H1 (cell line): ENCODE results near the gene CADM2. TPM values are rescaled to one million over a fixed set of nuclear protein-coding genes. Genes with fewer than 3 reads are reported as not detected.
A peak's percentile ranks its signal among the peaks of the same experiment; 100 is the strongest.

Experiments
- CTCF ChIA-PET: fragments of 300-600 bp; sonication (Branson Sonifier 250); formaldehyde crosslinking; loops from one replicate; lab custom pipeline; 2021; ENCODE audit not compliant: partially characterized antibody; lab: Charles Lee
- POLR2A ChIA-PET: fragments of 300-600 bp; sonication (Branson Sonifier 250); formaldehyde crosslinking; loops from one replicate; lab custom pipeline; 2021; ENCODE audit warnings: inconsistent platforms; ENCODE audit not compliant: partially characterized antibody; lab: Charles Lee
- DNase-seq, 2 experiments: peaks; one replicate each; pipeline versions ENCODE4 v3.0.0 to v3.0.0-alpha.2; 2010 to 2022; ENCODE audit warnings: low spot score in 2 of 2, low read depth in 1 of 2, mixed read lengths in 1 of 2
- FAIRE-seq: peaks from 2 replicates; lab custom pipeline; 2011; peaks lifted over from hg19 to GRCh38; lab: Jason Lieb, UNC
- H2AFZ ChIP-seq: 2 replicates; pipeline ENCODE4 v1.8.1; 2012; ENCODE audit warnings: low read length, inconsistent platforms
- H2AK5ac ChIP-seq: 2 replicates; pipeline ENCODE4 v1.6.1; 2013; ENCODE audit warnings: low read depth, low read length
- H2BK120ac ChIP-seq: replicated peaks from 2 replicates; pipeline ENCODE3; 2013; ENCODE audit warnings: low read depth, low read length, inconsistent platforms
- H2BK12ac ChIP-seq: 2 replicates; pipeline ENCODE4 v1.6.1; 2013; ENCODE audit warnings: low read depth, low read length
- H2BK15ac ChIP-seq: 2 replicates; pipeline ENCODE4 v1.6.1; 2013; ENCODE audit warnings: low read length
- H2BK20ac ChIP-seq: 2 replicates; pipeline ENCODE4 v1.6.1; 2013; ENCODE audit warnings: low read length
- H2BK5ac ChIP-seq: 2 replicates; pipeline ENCODE4 v1.6.1; 2013; ENCODE audit warnings: low read depth, low read length
- H3K14ac ChIP-seq: 2 replicates; pipeline ENCODE4 v1.6.1; 2013; ENCODE audit warnings: inconsistent platforms; ENCODE audit not compliant: insufficient read length
- H3K18ac ChIP-seq: 2 replicates; pipeline ENCODE4 v1.6.1; 2013; ENCODE audit warnings: low read length; ENCODE audit errors: extremely low read depth
- H3K23ac ChIP-seq: 2 replicates; pipeline ENCODE4 v1.6.1; 2013; ENCODE audit warnings: inconsistent platforms; ENCODE audit not compliant: insufficient read length
- H3K23me2 ChIP-seq: 2 replicates; pipeline ENCODE4 v1.6.1; 2013; ENCODE audit warnings: low read depth, low read length
- H3K27ac ChIP-seq: 2 replicates; pipeline ENCODE4 v1.6.1; 2011; ENCODE audit warnings: low read depth, low read length, inconsistent platforms
- H3K27me3 ChIP-seq, 4 experiments: replicated peaks in 1 of 4; 1 replicate in 1 of 4; 2 replicates in 3 of 4; pipeline versions ENCODE4 v1.6.1 to v1.8.1; 2011 to 2013; ENCODE audit warnings: low read length in 3 of 4, mild to moderate bottlenecking in 3 of 4, inconsistent platforms in 2 of 4, mixed read lengths in 2 of 4, moderate library complexity in 1 of 4; ENCODE audit not compliant: control insufficient read depth in 3 of 4, insufficient read depth in 3 of 4; ENCODE audit errors: extremely low read depth in 1 of 4
- H3K36me3 ChIP-seq, 4 experiments: 2 replicates each; pipeline versions ENCODE4 v1.6.1 to v1.8.1; 2011 to 2013; ENCODE audit warnings: mild to moderate bottlenecking in 4 of 4, low read length in 3 of 4, moderate library complexity in 2 of 4, control low read depth in 1 of 4, inconsistent platforms in 1 of 4; ENCODE audit not compliant: insufficient read depth in 4 of 4, control insufficient read depth in 2 of 4
- H3K4ac ChIP-seq: replicated peaks from 2 replicates; pipeline ENCODE3; 2013; ENCODE audit warnings: low read length, low read depth, mixed read lengths, inconsistent platforms; ENCODE audit not compliant: insufficient read length
- H3K4me1 ChIP-seq, 4 experiments: replicated peaks in 1 of 4; 1 replicate in 1 of 4; 2 replicates in 3 of 4; pipeline versions ENCODE4 v1.6.1 to v1.8.1; 2011 to 2013; ENCODE audit warnings: low read length in 3 of 4, inconsistent platforms in 2 of 4, mixed read lengths in 1 of 4; ENCODE audit not compliant: insufficient read depth in 4 of 4, control insufficient read depth in 3 of 4
- H3K4me2 ChIP-seq, 2 experiments: 2 replicates each; pipeline versions ENCODE4 v1.6.1 to v1.8.1; 2011 to 2013; ENCODE audit warnings: low read depth in 2 of 2, low read length in 2 of 2, control low read depth in 1 of 2, inconsistent platforms in 1 of 2, mild to moderate bottlenecking in 1 of 2; ENCODE audit not compliant: insufficient read depth in 1 of 2
- H3K4me3 ChIP-seq, 4 experiments: fragments of 200-600, 300-600 bp in 1 of 4; sonication (generic), shearing (Covaris generic), sonication (Bioruptor Twin) in 1 of 4; 2 replicates each; pipeline versions ENCODE4 v1.5.1 to v1.8.1; 2011 to 2016; ENCODE audit warnings: low read length in 4 of 4, low read depth in 3 of 4, control low read depth in 2 of 4, inconsistent platforms in 2 of 4, mild to moderate bottlenecking in 2 of 4, mixed read lengths in 1 of 4, moderate library complexity in 1 of 4; ENCODE audit not compliant: insufficient read depth in 2 of 4; ENCODE audit errors: extremely low read depth in 1 of 4
- H3K56ac ChIP-seq: replicated peaks from 2 replicates; pipeline ENCODE3; 2013; ENCODE audit warnings: low read depth, mild to moderate bottlenecking, mixed read lengths, low read length, inconsistent platforms; ENCODE audit not compliant: insufficient read length
- H3K79me1 ChIP-seq: 2 replicates; pipeline ENCODE4 v1.6.1; 2013; ENCODE audit warnings: low read depth, low read length, control low read depth
- H3K79me2 ChIP-seq, 2 experiments: 2 replicates each; pipeline versions ENCODE4 v1.6.1 to v1.8.1; 2012 to 2013; ENCODE audit warnings: low read length in 2 of 2, mild to moderate bottlenecking in 2 of 2, inconsistent platforms in 1 of 2; ENCODE audit not compliant: insufficient read depth in 2 of 2, control insufficient read depth in 1 of 2
- H3K9ac ChIP-seq, 4 experiments: replicated peaks in 1 of 4; 1 replicate in 1 of 4; 2 replicates in 3 of 4; pipeline versions ENCODE4 v1.6.1 to v1.8.1; 2011 to 2013; ENCODE audit warnings: low read depth in 3 of 4, low read length in 3 of 4, control low read depth in 2 of 4, mild to moderate bottlenecking in 2 of 4, moderate library complexity in 2 of 4, inconsistent platforms in 1 of 4; ENCODE audit errors: extremely low read depth in 1 of 4
- H3K9me3 ChIP-seq, 2 experiments: 2 replicates each; pipeline versions ENCODE4 v1.6.1 to v1.8.1; 2012 to 2013; ENCODE audit warnings: mild to moderate bottlenecking in 2 of 2, moderate library complexity in 2 of 2, control low read depth in 1 of 2, inconsistent platforms in 1 of 2, low read depth in 1 of 2, low read length in 1 of 2, mixed read lengths in 1 of 2; ENCODE audit not compliant: insufficient read depth in 2 of 2
- H4K20me1 ChIP-seq, 2 experiments: replicated peaks in 1 of 2; 2 replicates each; pipeline versions ENCODE3 to v1.8.1; 2011 to 2013; ENCODE audit warnings: inconsistent platforms in 2 of 2, low read length in 2 of 2, mild to moderate bottlenecking in 1 of 2; ENCODE audit not compliant: insufficient read depth in 2 of 2, control insufficient read depth in 1 of 2
- H4K5ac ChIP-seq: 2 replicates; pipeline ENCODE4 v1.6.1; 2013; ENCODE audit warnings: low read length, low read depth, mixed read lengths, inconsistent platforms; ENCODE audit not compliant: insufficient read length
- H4K8ac ChIP-seq: 2 replicates; pipeline ENCODE4 v1.8.0; 2013; ENCODE audit warnings: mild to moderate bottlenecking, moderate library complexity, low read length, inconsistent platforms; ENCODE audit not compliant: insufficient read depth; ENCODE audit errors: extremely low read depth
- H4K91ac ChIP-seq: replicated peaks from 2 replicates; pipeline ENCODE3; 2013; ENCODE audit warnings: low read length, mixed read lengths, inconsistent platforms; ENCODE audit not compliant: insufficient read length
- CEBPB ChIP-seq: IDR thresholded peaks from 2 replicates; pipeline ENCODE4 v1.6.1; 2012; ENCODE audit warnings: low read depth, low read length
- KDM1A ChIP-seq: fragments of 200-600, 300-600 bp; sonication (generic); IDR thresholded peaks from 2 replicates; pipeline ENCODE4 v1.7.1; 2016; ENCODE audit warnings: mild to moderate bottlenecking, low read length, borderline replicate concordance
- MAFK ChIP-seq: IDR thresholded peaks from 2 replicates; pipeline ENCODE4 v1.6.1; 2012; ENCODE audit warnings: low read depth, mild to moderate bottlenecking, improper control_type of control experiment, low read length
- RAD21 ChIP-seq, 2 experiments: IDR thresholded peaks in 1 of 2; conservative IDR thresholded peaks in 1 of 2; 2 replicates each; pipeline ENCODE4 v1.6.1; 2011; ENCODE audit warnings: low read depth in 2 of 2, low read length in 2 of 2, improper control_type of control experiment in 1 of 2, inconsistent platforms in 1 of 2, mild to moderate bottlenecking in 1 of 2, moderate library complexity in 1 of 2
- SP2 ChIP-seq: IDR thresholded peaks from 2 replicates; pipeline ENCODE4 v1.6.1; 2012; ENCODE audit warnings: mild to moderate bottlenecking, low read length, inconsistent platforms
- WGBS, 2 experiments: shearing (Covaris generic) in 1 of 2; methylation state at CpG; one replicate each; pipeline versions ENCODE4 v1.1.6 to v1.1.7; 2013 to 2015; ENCODE audit warnings: low lambda C conversion rate in 2 of 2, mixed read lengths in 2 of 2, inconsistent platforms in 1 of 2, low coverage in 1 of 2, missing lambda C conversion rate in 1 of 2; ENCODE audit not compliant: insufficient replicate concordance in 2 of 2, insufficient coverage in 1 of 2, insufficient read length in 1 of 2; ENCODE audit errors: extremely low coverage in 1 of 2, missing lambda C conversion rate in 1 of 2; 5-methylcytosine and 5-hydroxymethylcytosine counted together
- polyA plus RNA-seq, 7 experiments: library from polyadenylated mRNA; depleted of rRNA in 3 of 7; stranded (reverse) in 5 of 7; unstranded in 2 of 7; fragments of >200 nt in 5 of 7; fragments of 200-250 nt in 2 of 7; gene quantifications; 1 replicate in 5 of 7; 2 replicates in 1 of 7; 4 replicates in 1 of 7; pipeline versions ENCODE4 v1.2.1 to v1.2.3, GENCODE V29; 2011 to 2013; ENCODE audit warnings: missing spikeins in 2 of 7, mixed read lengths in 2 of 7
- total RNA-seq: library from RNA; stranded (reverse); fragmentation: NEBNext Ultra II Directional; extraction: Animal tissue kit (Norgen Biotek cat#: 25700); gene quantifications from 2 replicates; pipeline ENCODE4 v1.2.1, GENCODE V29; 2021
- TF ChIP-seq, protein P1 (sequence below), 3 experiments: IDR thresholded peaks; 1 replicate in 2 of 3; 2 replicates in 1 of 3; pipeline versions ENCODE4 v1.5.1 to v1.6.1; 2011; ENCODE audit warnings: low read length in 3 of 3, mild to moderate bottlenecking in 3 of 3, inconsistent platforms in 2 of 3, low read depth in 1 of 3, moderate library complexity in 1 of 3; ENCODE audit not compliant: insufficient read depth in 1 of 3; ENCODE audit errors: control extremely low read depth in 1 of 3

The CADM2 gene
- total and polyA plus RNA-seq, 2 of the 8 experiments (the other 6 are each of a cell fraction or from before 2014, with no cell fraction given): 14.9 to 20.9 TPM

DNA sequence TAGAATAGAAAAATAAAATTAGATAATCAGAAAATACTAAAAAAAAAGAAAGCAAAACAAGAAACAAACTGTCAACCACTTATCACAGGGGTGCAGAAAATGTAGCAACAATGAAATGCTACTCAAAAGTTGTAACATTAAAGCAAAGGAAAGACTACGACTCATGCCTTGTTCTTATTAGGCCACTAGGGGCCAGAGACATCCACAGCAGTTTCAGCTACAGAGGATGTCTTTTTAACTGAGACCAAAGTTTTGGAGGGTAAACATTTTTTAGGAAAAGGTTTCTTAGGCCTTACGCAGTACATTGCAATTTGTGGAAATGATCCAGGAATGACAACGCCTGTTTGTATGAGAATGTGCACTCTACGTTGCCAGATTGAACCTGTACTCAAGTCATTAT lies 15.4 kb upstream of the CADM2 start:
- Histone ChIP-seq H2AFZ (no peak overlapping the region), H2BK15ac (no peak overlapping the region), H4K91ac (no peak overlapping the region), H2BK12ac (no peak overlapping the region), H3K14ac (no peak overlapping the region), H3K18ac (no peak overlapping the region), H3K4me1 (no peaks in the 10 kb centered on the region), H3K9ac (no peak overlapping the region), H3K27ac (no peak overlapping the region), H3K79me1 (no peaks in the 10 kb centered on the region), H3K79me2 (no peaks in the 10 kb centered on the region), H4K5ac (no peak overlapping the region), H3K4me2 (no peak overlapping the region), H3K4ac (no peak overlapping the region), H3K4me3 (no peak overlapping the region), H3K9me3 (no peaks in the 10 kb centered on the region), H3K36me3 (no peaks in the 10 kb centered on the region), H3K23me2 (no peaks in the 10 kb centered on the region), H3K56ac (no peak overlapping the region), H2AK5ac (no peak overlapping the region), H2BK120ac (no peak overlapping the region), H4K20me1 (no peaks in the 10 kb centered on the region), H4K8ac (no peak overlapping the region), H3K23ac (no peak overlapping the region), H3K27me3 (no peaks in the 10 kb centered on the region), H2BK20ac (no peak overlapping the region), H2BK5ac (no peak overlapping the region)
- TF ChIP-seq, protein P1, sequence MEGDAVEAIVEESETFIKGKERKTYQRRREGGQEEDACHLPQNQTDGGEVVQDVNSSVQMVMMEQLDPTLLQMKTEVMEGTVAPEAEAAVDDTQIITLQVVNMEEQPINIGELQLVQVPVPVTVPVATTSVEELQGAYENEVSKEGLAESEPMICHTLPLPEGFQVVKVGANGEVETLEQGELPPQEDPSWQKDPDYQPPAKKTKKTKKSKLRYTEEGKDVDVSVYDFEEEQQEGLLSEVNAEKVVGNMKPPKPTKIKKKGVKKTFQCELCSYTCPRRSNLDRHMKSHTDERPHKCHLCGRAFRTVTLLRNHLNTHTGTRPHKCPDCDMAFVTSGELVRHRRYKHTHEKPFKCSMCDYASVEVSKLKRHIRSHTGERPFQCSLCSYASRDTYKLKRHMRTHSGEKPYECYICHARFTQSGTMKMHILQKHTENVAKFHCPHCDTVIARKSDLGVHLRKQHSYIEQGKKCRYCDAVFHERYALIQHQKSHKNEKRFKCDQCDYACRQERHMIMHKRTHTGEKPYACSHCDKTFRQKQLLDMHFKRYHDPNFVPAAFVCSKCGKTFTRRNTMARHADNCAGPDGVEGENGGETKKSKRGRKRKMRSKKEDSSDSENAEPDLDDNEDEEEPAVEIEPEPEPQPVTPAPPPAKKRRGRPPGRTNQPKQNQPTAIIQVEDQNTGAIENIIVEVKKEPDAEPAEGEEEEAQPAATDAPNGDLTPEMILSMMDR (IDR thresholded peaks at IDR 0.05; ENCODE audit: control extremely low read depth in 1 of 3, insufficient read depth in 1 of 3, low read depth in 1 of 3, low read length in 3 of 3): peak in 1 of 3 experiments; percentile 80; a peak in 2 of 4 replicates
- no peak for TF ChIP-seq KDM1A
- peak; percentile 60 to 71 for TF ChIP-seq RAD21 (IDR thresholded peaks at IDR 0.05 in 1 of 2, conservative IDR thresholded peaks at IDR 0.05 in 1 of 2; ENCODE audit: low read depth in 2 of 2, low read length in 2 of 2)
- no peak for TF ChIP-seq CEBPB
- no peak for TF ChIP-seq SP2
- TF ChIP-seq MAFK: 0 out of 2 replicates have a peak, but pooled peaks have one; percentile 19
- DNase-seq: no peak
- FAIRE-seq: peak; percentile 78
- WGBS, 2 experiments: 60% methylated on average over 4 of the region's 4 CpGs; no CpG with 5 or more reads in 1 of the 2 experiments
- POLR2A ChIA-PET: no interaction called here
- CTCF ChIA-PET: interaction anchor here (0.6 to 3.8 kb wide), 16 partner anchors 10 to 685 kb away, joined by 3 to 18 read pairs (median 3); partner anchors contain the start of gene CADM2
